HG03196 (cell line): ENCODE measurements around the gene TGM5.
"Not testable (repeated sequence)": the region's sequence is repeated elsewhere in the genome, so short reads cannot be mapped to it uniquely, and the experiment has no call there.

Source experiments
- ATAC-seq: cut with Tn5 transposase; IDR thresholded peaks from one replicate; pipeline ENCODE4 v1.9.1; 2021; ENCODE audit not compliant: unreplicated experiment

The TGM5 gene

DNA sequence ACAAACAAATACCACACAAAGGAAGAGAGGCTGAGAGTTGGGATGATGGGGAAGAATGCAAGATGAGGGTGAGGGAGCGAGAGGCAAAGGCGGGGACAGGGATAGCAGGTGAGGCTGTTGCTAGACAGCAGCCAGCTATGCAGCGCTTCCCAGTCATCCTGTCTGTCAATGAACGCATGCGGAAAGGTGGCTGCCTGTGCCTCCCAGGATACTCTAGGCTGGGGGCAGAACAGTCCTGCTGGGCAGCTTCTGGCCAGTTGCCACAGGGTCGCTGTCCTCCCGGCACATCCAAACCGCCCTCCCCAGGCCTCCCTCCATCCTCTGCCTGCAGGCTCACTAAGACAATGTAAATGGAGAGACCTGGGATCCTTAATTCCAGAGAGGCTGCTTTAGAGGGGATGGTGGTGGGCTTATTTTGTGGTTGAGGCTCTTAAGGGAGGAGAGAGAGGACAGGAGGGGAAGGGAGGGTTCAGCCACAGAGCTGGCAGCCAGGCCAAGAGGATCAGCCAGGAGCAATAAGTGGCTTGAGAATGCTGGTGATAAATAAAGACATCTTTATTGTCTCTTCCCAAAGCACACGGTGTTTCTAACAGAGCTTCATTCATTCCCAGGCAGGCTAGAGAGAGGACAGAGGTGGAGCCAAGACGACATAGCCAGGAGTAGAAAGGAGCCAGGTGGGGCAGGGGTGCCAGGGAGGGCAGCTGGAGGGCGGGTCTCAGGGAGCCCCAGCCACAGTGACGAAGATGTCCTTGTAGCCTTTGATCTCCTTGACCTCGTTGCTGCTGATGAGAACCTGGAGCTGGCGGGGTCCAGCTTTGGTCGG, 9.2 kb upstream of the TGM5 start:
- ATAC-seq: no peak

DNA sequence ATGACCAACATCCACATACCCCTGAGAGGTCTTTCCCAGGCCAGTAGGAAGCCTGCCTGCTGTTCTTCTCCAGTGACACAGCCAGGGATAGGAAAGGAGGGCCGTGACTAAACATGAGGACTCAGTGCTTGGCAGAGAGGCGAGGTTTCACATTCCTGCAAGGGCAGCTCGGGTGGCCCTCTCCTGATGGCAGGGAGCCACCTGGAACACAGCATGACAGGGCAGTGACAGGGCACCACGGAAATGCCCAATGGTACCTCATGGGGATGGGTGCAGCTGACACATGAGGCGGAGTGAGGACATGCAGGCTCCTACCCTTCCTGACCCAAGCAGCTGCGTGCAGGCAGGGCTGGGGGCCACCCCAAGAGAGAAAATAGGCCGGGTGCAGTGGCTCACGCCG, 7.4 kb upstream of the TGM5 start:
- no peak for ATAC-seq

DNA sequence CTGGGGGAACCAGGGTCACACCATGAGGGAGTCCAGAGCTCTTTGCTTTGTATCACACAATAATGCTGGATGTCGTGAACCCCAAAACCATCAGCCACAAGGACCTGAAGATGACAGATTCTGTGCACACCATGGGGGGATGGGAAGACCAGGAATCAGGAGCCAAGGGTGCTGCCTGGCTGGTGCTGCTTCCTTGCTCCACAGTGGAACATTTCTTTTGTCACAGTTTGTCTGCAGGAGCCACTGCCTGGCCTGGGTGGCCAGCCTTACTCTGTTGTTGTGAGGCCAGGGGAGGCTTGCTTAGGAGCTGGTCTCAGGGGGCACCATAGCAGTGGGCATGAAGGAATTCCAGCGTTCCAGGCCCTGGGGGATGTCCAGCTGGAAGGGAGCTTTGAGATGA, 6.5 kb upstream of the TGM5 start:
- no peak for ATAC-seq

DNA sequence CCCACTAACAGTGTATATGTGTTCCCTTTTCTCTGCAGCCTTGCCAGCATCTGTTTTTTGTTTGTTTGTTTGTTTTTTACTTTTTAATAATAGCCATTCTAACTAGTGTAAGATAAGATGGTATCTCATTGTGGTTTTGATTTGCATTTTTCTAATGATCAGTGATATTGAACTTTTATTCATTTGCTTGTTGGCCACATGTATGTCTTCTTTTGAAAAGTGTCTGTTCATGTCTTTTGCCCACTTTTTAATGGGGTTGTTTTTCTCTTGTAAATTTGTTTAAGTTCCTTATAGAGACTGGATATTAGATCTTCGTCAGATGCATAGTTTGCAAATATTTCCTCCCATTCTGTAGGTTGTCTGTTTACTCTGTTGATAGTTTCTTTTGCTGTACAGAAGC, 5.2 kb upstream of the TGM5 start:
- ATAC-seq: not testable (repeated sequence)

DNA sequence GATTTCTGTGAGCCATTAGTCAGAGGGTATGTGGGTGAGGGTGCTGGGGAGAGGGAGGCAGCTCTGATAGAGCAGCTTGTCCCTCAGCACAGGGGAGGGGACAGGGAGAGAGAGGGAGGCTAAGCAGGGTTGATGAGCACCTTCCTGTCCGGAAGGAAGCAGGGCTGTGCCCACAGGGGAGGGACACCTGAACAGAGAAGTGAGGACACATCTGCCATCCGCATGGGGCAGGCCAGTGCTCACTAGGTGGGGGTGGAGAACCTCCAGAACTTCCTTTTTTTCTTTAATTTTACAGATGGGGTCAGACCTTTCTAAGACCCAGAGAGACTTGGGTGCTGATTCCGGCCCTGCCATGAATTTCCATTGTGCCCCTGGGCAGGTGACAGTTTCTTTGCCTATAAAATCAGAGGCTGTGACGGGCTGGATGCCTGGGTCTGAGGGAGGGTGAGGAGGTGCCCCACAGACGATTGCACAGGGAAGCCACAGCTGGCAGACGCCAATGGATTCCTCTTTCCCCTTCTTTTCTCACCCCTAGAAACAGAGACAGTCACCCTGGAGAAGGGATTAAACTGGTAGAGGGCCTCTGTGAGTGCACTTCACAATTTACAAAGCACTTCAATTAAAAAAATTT, 4.1 kb upstream of the TGM5 start:
- ATAC-seq: no peak

DNA sequence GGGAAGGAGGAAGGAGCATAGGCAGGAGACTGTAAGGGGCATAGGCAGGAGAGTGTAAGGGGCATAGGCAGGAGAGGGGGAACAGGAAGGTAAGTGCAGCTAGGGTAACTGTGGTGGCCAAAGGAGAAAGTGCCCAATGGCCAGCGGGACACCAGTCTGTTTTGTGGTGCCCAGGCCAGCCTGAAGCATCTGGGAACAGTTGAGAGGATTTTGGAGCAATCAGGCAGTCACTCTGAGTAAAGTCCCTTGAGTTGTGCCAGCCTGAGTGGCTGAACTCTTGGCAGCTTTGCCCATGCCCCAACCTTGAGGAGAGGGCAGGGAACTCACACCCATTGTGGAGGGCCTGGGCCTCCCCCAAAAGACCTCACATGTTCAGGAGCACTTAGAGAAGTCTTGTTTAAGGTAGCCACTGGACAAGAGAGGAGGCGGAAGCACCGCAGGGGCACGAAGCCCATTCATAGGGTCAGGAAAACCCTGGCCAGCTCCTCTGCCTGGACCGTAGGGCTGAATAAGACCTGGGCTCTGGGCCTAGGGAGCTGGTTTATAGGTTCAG, 3.5 kb upstream of the TGM5 start:
- no peak for ATAC-seq

DNA sequence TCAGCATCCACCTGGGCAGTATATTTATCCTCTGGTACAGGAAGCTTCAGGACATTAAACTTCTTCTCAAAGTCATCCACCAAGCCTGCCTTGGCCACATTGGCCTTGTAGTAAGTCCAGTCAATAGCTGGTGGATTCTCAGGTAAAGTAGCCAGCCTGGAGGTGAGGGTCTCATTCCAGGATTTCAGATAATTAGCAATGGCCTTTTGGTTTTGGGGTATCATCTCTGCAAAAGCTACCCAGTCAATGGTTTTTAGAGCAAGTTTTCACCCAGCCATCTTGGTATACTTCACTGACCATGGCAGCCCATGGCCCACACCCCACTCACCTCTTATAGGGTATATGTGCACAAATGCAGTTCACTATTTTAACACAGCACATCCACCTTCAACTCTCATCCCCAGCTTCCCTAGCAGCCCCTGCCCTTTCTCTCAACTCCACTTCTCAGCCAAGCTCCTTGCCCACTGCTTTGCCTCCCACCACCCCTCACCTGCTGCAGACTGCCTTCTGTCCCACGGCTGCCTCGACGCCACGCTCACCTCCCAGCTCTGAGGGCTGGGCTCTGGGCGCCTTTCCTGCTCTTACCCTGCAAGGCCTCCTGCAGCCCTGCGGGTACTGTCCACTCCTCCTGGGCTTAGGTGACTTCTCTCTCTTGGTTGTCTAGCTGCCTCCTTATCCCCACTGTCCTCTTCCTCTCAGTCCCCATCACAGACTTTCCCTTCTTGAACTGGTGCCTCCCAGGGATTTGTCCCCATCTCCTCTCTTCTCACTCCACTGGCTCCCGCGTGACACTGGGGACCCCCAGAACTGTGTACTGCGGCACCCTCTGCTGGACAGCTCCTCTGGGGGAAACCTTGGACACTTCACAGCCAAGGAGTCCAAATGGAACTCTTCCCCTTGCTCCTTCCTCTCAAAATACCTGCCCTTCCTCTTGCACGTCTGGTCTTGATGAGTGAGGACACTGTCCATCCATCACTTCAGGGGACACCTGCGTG, 1.7 kb upstream of the TGM5 start:
- no peak for ATAC-seq

DNA sequence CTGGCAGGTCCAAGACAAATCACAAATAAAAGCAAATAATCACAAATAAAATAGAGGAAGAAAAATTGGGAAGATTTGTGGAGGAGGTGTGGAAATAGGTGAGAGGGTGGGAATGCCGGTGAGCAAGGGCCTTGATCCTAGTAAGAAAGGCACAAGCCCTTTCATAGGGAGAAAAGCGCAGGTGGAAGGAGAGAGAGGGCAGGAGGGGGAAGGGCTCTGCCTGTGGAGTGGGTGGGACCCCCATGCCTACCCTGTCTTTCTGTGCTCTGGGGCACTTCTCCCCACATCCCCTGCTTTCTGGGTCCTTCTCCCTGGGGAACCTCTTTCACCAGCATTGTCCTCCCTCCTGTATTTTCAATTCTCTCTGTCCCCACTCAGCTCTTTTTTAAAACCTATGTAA, 711 bp upstream of the TGM5 start:
- ATAC-seq: no peak

DNA sequence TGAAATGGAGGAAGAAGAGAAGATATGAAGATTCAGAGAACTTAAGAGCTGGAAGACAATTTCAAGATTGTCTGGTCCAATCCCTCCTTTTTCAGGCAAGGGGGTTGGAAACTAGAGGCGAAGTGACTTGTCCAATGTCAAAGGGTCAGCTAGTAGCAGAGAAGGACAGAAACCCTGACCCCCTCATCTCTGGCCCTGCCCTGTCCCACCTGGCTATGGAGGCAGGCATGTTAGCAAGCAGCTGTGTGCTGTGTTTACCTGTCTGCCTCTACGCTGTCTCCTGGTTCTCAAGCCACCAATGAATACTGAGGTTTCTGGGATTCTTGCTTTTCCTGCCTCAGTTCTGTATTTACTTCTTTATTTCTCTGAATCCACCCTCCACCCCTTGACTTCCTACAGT, 342 bp downstream of the TGM5 start:
- no peak for ATAC-seq

DNA sequence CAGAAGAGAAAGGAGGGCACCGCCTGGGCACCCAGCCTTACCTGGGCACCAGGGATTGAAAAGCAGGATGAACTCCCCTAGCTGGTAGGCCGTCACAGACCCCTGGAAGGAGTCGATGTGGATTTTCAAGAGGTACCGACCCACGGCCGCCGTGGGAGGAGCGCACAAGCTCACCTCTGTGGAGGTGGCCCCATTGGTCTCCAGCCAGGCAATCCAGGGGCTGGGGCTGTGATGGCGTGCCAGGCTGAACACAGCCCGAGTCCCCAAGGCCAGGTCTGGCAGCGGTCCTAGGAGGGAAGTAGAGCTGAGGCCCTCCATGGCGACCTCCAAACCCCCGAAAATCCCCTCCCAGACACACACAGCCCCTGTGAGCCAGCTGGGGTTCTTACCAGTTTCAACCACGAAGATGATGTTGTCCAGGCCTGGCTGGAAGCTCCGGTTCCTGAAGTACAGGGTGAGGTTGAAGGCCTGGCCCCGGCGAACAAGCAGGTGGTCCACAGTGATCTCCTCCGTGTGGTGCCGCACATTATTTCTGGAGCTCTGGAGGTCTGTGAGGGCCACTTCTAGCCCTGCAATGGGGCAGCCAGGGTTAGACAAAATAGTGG, 6.6 kb downstream of the TGM5 start:
- ATAC-seq: no peak

DNA sequence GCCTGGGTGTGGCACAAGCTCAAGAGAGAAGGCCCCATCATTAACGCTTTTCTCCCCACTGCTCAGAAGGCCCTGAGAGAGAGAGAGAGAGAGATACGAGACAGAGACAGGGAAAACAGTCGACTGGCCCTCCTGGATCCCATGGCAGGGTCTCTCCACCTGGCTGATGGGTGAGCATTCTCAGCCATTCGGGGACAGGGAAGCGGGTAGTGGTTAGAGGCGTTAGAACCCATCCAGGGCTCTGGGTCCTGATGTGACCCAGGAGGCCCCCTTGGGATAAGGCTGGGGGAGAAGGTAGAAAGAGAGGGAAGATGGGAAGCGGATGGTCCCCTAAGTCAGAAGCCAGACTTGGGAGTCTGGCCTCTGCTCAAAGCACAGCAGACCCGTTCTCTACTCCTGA, 7.9 kb downstream of the TGM5 start:
- ATAC-seq: no peak

DNA sequence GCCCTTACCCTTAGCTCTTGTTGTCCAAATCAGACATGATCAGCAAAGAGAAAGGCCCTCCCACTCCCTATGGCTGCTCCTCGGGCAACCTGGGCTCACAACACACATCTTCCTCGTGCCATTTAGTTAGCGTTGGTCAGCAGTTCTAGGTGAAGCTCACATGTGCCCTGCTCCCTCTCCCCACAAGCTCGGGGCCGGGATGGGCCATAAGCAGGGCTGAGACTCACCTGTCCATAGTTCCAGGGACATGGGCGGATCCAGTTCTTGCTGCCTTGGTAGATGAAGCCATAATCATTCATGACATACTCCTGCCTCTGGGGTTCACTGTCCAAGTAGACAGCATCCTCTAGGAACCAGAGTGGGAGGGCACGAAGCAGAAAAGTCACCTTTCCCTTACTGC, 10.4 kb downstream of the TGM5 start:
- ATAC-seq: no peak

DNA sequence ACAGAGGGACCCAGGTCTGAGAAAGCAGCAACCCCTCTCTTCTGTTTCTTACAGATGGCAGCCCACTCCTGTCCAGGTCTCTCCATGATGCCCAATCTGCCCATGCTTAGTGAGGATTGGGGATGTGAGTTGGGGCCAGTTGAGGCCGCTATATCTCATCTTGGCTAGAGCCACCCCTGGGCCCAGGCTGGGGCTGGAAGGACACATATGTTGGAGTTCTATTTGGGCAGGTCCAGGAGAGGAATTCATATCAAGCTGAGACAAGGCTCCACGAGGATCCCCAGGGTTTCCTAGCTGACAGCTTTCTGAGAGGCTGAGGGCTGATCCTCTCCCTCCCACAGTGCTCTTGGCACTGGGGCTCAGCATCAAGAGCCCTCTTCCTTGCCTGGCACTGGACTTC, 11.4 kb downstream of the TGM5 start:
- ATAC-seq: no peak

DNA sequence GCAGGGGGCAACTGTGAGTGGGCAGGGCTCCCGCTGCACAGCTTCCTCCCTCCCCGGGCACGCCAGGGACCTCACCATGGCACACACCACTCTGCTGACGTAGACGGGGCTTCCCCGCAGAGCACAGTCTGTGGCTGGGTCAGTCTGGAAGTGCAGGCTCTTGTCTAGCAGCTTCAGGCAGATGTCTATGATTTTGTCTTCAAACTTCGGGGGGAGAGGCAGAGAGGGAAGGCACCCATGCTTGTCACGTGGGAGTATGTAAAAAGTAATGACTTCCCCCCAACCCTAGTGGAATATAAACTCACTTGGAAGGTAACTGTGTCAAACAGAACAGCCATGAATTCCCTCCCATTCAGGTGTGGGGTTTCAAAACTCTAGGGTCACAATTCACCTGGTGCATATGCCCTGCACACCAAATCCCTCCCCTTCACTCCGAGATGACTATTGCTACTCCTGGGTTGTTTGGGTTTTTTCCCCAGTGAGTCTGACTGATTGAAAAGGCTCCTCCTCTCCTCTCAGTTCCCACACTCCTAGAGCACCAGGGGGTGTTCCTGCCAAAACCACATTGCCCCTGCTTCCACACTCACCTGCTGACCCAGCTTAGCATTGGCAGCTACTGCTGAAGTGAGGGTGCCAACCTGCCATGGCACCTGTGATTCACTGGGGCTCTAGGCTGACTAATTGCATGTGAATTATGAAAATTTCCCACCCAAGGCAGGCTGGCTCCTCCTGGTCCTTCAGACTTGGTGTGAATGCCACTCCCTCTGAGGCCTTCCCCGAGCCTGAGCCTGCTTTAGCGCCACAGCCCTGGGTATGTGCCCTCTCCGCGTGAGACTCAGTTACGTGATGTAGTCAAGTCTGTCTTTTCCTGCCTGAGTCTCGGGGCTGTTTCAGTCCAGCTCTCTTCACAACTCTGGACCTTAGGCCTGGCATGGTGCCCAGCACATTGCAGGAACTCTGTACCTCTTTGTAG, 13.0 kb downstream of the TGM5 start:
- peak; percentile 50 for ATAC-seq

DNA sequence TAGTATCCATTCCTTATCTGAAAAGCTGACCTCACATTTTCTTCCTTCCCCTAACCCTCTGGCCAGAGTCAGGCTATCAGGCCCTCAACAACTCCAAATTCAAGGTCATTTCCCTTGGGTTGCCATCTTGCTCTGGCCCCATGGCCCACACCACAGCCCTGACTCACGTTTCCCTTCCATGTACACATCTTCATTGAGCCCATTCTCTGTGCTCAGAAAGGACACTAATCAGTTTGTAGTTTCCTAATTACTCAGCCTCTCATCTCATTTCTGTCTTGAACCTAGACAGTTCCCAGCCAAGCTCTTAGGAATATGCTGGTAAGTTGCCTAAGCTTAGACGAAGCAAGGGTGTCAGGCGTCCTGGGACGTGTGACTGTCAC, 14.9 kb downstream of the TGM5 start:
- ATAC-seq: no peak

DNA sequence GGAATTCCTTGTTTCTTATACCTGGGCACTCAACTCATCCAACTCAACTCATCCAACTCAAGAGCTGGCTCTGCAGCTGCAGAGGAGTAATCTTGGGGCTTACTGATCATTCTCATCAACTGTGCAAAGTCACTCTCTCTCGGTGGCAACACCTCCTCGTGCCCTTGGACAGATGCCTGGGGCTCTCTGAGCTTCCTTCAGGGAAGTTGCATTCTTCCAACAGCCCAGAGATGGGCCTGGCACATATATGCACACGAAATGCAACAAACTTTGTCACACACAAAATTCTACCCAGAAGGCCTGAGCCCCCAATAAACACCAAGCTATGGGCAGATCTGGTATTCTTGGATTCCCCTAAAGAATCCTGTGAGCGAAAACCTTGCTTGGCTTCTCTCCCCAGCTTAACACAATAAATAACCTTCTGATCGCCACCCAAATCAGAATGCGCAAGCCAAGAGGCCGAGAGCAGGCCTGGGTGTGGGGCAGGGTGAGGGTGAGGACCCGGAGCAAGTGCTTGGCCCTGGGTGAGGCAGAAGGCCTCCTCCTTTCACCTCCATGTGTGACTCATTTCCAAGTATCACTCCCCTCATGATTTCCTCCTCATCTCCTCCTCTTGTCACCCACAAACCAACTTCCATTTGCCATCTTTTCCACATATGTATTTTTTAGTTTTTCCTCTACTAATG, 15.4 kb downstream of the TGM5 start:
- ATAC-seq: no peak

DNA sequence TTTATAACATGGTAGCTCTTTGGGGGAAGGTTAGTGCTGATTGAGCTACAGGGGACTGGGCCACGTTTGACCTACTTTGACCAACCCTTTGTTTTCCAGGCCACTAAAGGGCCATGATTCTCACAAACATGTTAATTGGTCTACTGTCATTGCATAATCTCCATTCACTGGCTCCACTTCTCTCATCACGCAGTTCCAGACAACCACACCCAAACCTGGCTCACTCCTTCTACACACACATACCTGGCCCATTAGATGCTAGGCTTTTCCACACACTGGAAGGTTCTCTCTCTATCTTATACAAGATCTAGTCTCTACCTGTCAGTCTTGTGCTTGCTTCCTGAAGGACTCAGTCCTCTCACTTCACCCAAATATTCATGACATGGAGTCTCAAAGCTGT, 15.9 kb downstream of the TGM5 start:
- no peak for ATAC-seq

DNA sequence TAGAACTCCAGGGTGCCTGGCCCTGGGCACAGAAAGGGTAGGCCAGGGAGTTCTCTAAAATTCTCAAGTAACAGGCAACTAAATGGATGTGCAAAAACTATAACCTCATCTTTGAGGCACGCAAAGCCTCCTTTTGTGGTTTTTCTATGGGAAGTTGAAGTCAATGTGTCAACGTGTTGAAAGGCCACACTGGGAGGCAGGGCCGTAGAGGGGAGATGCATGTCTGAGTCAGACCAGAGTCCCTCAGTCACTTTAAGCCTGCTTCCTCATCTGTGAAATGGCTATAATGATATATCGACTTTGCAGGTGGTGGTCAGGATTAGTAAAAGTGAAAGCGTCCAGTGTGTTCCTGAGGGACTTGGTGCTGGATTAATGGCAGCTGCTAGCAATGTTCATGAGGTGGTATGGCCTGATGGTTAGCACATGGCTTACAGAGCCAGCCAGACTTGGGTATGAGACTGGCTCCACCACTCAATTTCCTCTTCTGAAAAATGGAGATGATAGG, 17.0 kb downstream of the TGM5 start:
- peak; percentile 38 for ATAC-seq

DNA sequence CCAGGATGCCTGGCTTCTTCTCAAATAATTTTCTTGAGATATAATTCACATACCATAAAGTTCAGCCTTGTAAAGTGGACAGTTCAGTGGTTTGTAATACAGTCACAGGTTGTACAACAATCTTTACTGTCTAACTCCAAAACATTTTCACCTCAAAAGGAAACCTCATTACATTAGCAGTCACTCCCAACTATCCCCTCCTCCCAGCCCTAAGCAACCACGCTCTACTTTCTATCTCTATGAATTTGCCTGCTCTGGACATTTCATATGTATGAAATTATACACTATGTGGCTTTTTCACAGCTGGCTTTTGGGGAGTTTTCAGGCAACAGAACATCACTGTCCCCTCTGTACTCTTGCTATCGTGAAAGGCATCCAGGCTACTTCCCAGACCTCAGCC, 17.5 kb downstream of the TGM5 start:
- ATAC-seq: peak; percentile 4
